GM10266 (cell line): Measurements from ENCODE around the gene ERP27.

Experiments
- DNase-seq: peaks from one replicate; pipeline ENCODE4 v3.0.0; 2012; ENCODE audit errors: extremely low spot score
- TF ChIP-seq, protein P1 (sequence below): IDR thresholded peaks from 2 replicates; pipeline ENCODE4 v1.5.1; 2012; ENCODE audit warnings: mild to moderate bottlenecking, low read depth; ENCODE audit not compliant: control insufficient read depth, insufficient read depth; ENCODE audit errors: missing control alignments

The ERP27 gene

DNA sequence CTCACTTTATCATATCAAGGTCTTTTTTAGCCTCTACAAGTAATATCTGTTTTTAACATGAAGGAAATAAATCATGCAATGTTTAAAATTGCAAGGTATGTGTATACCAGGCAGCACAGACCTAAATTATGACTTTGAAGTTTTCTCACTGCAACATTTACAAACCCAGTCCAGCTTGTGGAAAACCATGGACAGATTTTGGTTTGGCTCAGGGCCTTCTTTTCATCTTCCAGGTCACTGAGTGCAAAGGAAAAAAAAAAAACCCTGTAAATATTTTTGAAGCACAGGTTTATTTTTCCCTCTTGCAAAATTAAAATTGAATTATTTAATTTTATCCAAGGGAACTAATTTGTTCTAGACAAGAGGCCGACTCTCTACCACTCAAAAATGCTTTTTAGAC lies 66.5 kb downstream of the ERP27 start:
- TF ChIP-seq, protein P1, sequence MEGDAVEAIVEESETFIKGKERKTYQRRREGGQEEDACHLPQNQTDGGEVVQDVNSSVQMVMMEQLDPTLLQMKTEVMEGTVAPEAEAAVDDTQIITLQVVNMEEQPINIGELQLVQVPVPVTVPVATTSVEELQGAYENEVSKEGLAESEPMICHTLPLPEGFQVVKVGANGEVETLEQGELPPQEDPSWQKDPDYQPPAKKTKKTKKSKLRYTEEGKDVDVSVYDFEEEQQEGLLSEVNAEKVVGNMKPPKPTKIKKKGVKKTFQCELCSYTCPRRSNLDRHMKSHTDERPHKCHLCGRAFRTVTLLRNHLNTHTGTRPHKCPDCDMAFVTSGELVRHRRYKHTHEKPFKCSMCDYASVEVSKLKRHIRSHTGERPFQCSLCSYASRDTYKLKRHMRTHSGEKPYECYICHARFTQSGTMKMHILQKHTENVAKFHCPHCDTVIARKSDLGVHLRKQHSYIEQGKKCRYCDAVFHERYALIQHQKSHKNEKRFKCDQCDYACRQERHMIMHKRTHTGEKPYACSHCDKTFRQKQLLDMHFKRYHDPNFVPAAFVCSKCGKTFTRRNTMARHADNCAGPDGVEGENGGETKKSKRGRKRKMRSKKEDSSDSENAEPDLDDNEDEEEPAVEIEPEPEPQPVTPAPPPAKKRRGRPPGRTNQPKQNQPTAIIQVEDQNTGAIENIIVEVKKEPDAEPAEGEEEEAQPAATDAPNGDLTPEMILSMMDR = no peak
- no peak for DNase-seq

DNA sequence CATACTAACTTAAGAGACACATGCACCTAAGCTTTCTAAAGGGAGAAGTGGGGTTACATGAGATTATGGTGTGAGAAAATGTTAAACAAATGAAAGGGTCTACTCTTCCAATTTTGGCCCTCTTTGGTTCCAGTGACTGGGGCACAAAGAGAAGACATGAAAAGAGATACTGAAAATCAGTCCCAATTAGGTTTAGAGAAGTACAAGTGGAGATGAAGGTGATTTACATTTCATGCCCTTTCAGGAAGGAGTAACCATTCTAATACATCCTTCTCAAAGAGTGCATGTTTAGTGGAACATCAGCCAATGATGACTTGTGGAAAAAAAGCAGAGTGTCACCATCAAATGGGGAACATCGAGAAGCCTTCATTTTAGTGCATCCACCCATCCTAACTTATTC lies 67.1 kb downstream of the ERP27 start:
- TF ChIP-seq, protein P1 = no peak
- no peak for DNase-seq

DNA sequence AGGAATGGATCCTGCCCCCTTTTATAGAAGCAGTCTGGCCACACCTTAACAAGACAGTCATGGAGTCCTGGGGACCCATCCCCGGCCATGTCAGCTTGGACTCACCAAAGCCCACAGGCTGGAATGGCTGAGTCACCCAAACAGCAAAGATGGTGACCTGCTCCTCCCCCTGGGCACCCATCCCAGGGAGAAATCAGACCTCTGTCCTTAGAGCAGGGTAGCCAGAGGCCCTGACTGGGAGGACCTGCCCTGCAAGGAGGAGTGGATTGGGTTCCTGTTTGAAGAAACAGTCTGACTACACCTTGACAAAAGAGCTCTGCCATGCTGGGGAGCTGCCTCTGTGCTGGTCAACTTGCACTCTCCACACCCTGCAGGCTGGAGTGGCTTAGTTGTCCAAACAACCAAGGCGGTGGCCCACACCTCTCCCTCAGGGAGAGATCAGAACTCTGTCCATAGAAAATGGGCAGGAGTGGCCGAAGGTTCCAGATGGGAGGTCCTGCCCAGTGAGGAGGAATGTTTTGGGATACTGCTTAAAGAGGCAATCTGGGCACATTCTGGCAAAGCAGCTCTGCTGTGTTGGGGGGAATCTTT lies 69.3 kb downstream of the ERP27 start:
- TF ChIP-seq, protein P1 = no peak
- no peak for DNase-seq
